Measurements from ENCODE around the gene SPATA9.

DNA sequence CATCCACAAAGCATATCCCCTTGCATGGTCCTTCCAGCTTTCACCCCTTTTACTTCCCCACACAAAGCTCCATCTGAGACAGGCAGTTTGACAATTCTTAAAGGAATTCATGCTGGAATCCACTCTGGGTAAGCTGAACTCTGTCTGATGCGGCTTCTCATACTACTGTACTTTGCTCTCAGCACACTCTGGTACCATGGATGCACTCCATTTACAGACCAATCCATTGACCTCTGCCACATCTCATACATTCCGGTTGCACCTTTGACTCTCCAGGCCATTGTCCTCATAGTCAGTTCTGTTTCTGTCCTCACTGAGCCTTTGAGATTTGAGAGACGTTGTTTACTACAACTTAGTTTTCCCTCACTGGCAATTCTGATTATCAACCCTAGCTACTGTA, 12.2 kb downstream of the SPATA9 start:
- TF ChIP-seq, protein P1, sequence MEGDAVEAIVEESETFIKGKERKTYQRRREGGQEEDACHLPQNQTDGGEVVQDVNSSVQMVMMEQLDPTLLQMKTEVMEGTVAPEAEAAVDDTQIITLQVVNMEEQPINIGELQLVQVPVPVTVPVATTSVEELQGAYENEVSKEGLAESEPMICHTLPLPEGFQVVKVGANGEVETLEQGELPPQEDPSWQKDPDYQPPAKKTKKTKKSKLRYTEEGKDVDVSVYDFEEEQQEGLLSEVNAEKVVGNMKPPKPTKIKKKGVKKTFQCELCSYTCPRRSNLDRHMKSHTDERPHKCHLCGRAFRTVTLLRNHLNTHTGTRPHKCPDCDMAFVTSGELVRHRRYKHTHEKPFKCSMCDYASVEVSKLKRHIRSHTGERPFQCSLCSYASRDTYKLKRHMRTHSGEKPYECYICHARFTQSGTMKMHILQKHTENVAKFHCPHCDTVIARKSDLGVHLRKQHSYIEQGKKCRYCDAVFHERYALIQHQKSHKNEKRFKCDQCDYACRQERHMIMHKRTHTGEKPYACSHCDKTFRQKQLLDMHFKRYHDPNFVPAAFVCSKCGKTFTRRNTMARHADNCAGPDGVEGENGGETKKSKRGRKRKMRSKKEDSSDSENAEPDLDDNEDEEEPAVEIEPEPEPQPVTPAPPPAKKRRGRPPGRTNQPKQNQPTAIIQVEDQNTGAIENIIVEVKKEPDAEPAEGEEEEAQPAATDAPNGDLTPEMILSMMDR (conservative IDR thresholded peaks at IDR 0.05): no peak
- no peak for TF ChIP-seq ZFX (IDR thresholded peaks at IDR 0.05)
